PC-3 (cell line): ENCODE results near the gene SERPIND1. TPM values are rescaled to one million over a fixed set of nuclear protein-coding genes. Genes with fewer than 3 reads are reported as not detected.

Experiments
- ATAC-seq: fragments of 200-7000 bp; cut with Tn5 transposase; 2 replicates; pipeline ENCODE4 v1.9.1; 2020; ENCODE audit warnings: mild to moderate bottlenecking, moderate library complexity
- BruUV-seq: library from RNA; stranded (reverse); fragments of 400-500 nt; replicated peaks from 2 replicates; lab custom pipeline; 2021; lab: Mats Ljungman, UMichigan
- CTCF ChIA-PET: fragments of 300-600 bp; sonication (Branson Sonifier 250); formaldehyde crosslinking; loops from one replicate; lab custom pipeline; 2022; ENCODE audit warnings: antibody characterized with exemption; lab: Charles Lee
- POLR2A ChIA-PET: fragments of 300-600 bp; sonication (Branson Sonifier 250); formaldehyde crosslinking; loops from one replicate; lab custom pipeline; 2022; ENCODE audit warnings: antibody characterized with exemption; ENCODE audit not compliant: unreplicated experiment; lab: Charles Lee
- DNase-seq: peaks from one replicate; pipeline ENCODE4 v3.0.0-alpha.2; 2015
- H2AFZ ChIP-seq: fragments of 300-600 bp; sonication (generic); 2 replicates; pipeline ENCODE4 v1.6.0; 2016; ENCODE audit warnings: antibody characterized with exemption, low read length
- H3F3A ChIP-seq: fragments of 300-600 bp; sonication (generic); one replicate; pipeline ENCODE4 v1.6.0; 2017; ENCODE audit warnings: antibody characterized with exemption, low read length, control low read depth, mild to moderate bottlenecking; ENCODE audit not compliant: unreplicated experiment
- H3K27ac ChIP-seq: fragments of 300-600 bp; sonication (generic); 2 replicates; pipeline ENCODE4 v1.5.1; 2016; ENCODE audit warnings: mild to moderate bottlenecking, low read length
- H3K27me3 ChIP-seq: fragments of 300-600 bp; sonication (generic); 2 replicates; pipeline ENCODE4 v1.6.1; 2016; ENCODE audit warnings: low read length, mixed read lengths
- H3K36me3 ChIP-seq: fragments of 300-600 bp; sonication (generic); 2 replicates; pipeline ENCODE4 v1.6.1; 2016; ENCODE audit warnings: low read depth, mixed run types, low read length, mixed read lengths
- H3K4me1 ChIP-seq: fragments of 300-600 bp; sonication (generic); 2 replicates; pipeline ENCODE4 v1.5.1; 2016; ENCODE audit warnings: low read length; ENCODE audit not compliant: insufficient read depth
- H3K4me2 ChIP-seq: fragments of 300-600 bp; sonication (generic); 2 replicates; pipeline ENCODE4 v1.6.0; 2016; ENCODE audit warnings: low read length
- H3K4me3 ChIP-seq: fragments of 300-600 bp; sonication (generic); 2 replicates; pipeline ENCODE4 v1.5.1; 2016; ENCODE audit warnings: mild to moderate bottlenecking, low read length, mixed read lengths
- H3K79me2 ChIP-seq: fragments of 300-600 bp; sonication (generic); 2 replicates; pipeline ENCODE4 v1.6.1; 2017; ENCODE audit warnings: low read length, mixed read lengths
- H3K9ac ChIP-seq: fragments of 300-600 bp; sonication (generic); 2 replicates; pipeline ENCODE4 v1.6.0; 2016; ENCODE audit warnings: mild to moderate bottlenecking, low read length
- H3K9me2 ChIP-seq: fragments of 300-600 bp; sonication (generic); replicated peaks from 2 replicates; pipeline ENCODE4 v1.6.1; 2016; ENCODE audit warnings: mixed run types, low read length, mixed read lengths
- H3K9me3 ChIP-seq: fragments of 300-600 bp; sonication (generic); 2 replicates; pipeline ENCODE4 v1.6.1; 2016; ENCODE audit warnings: low read length, mixed read lengths
- H4K20me1 ChIP-seq: fragments of 300-600 bp; sonication (generic); 2 replicates; pipeline ENCODE4 v1.6.1; 2016; ENCODE audit warnings: low read length, mixed read lengths
- CTCF ChIP-seq: fragments of 300-600 bp; sonication (generic); conservative IDR thresholded peaks from 2 replicates; pipeline ENCODE4 v1.5.1; 2017; ENCODE audit warnings: antibody characterized with exemption, low read depth, mild to moderate bottlenecking, low read length
- EZH2 ChIP-seq: fragments of 300-600 bp; sonication (generic); IDR thresholded peaks from one replicate; pipeline ENCODE4 v1.6.1; 2017; ENCODE audit warnings: antibody characterized with exemption, mild to moderate bottlenecking, low read length; ENCODE audit not compliant: unreplicated experiment
- EZH2phosphoT487 ChIP-seq: fragments of 300-600 bp; sonication (generic); IDR thresholded peaks from 2 replicates; pipeline ENCODE4 v1.6.1; 2018; ENCODE audit warnings: mild to moderate bottlenecking, antibody characterized with exemption, low read length, borderline replicate concordance
- intact Hi-C: fragments of 100-400 bp; cut with micrococcal nuclease; formaldehyde crosslinking; loops from 2 replicates; pipeline ENCODE4 v1.9.0; 2023
- total RNA-seq: library from RNA; depleted of rRNA; stranded (reverse); fragments of >200 nt; gene quantifications from 2 replicates; pipeline ENCODE4 v1.2.3, GENCODE V29; 2014

SERPIND1 gene
- total RNA-seq, 1 experiment from 2014 or later = 2.9 TPM

- ChIA-PET CTCF (interaction anchor here (1.0 kb wide), 1 partner anchor 26 kb away, joined by 3 read pairs; no protein-coding TSS in a partner anchor), POLR2A (no interaction called here)
- Histone ChIP-seq H3F3A (no peaks in the 10 kb centered on the region), H3K27ac (no peak overlapping the region), H3K4me3 (no peak overlapping the region), H2AFZ (no peak overlapping the region), H3K4me1 (peaks cover 12% of the 10 kb centered on the region; the same call in 1 of the 2 replicates), H3K27me3 (no peaks in the 10 kb centered on the region), H3K9me3 (no peaks in the 10 kb centered on the region), H3K79me2 (no peaks in the 10 kb centered on the region), H3K9ac (no peak overlapping the region), H3K9me2 (no peaks in the 10 kb centered on the region), H3K4me2 (no peak overlapping the region), H3K36me3 (no peaks in the 10 kb centered on the region; the same call in 1 of the 2 replicates), H4K20me1 (no peaks in the 10 kb centered on the region)
- intact Hi-C loops = no loop called here
- BruUV-seq = no TSS peak
- no peak for ATAC-seq
- TF ChIP-seq CTCF = no peak
- no peak for TF ChIP-seq EZH2
- TF ChIP-seq EZH2phosphoT487 = no peak
- no peak for DNase-seq
Observed at GRCh38 chr22:20751185-20751851, 22.6 kb upstream of the SERPIND1 start.

GRCh38 chr22:20752104-20752741 is 21.7 kb upstream of the SERPIND1 start:
- no peaks in the 10 kb centered on the region for H3K79me2 ChIP-seq
- peaks cover 12% of the 10 kb centered on the region; the same call in 1 of the 2 replicates for H3K4me1 ChIP-seq
- no peaks in the 10 kb centered on the region for H3K27me3 ChIP-seq
- H3K9me3 ChIP-seq = no peaks in the 10 kb centered on the region
- H3K36me3 ChIP-seq = no peaks in the 10 kb centered on the region; the same call in 1 of the 2 replicates
- H3K4me2 ChIP-seq = no peak overlapping the region
- no peak overlapping the region for H3K4me3 ChIP-seq
- ChIA-PET CTCF (no interaction called here), POLR2A (no interaction called here)
- no peaks in the 10 kb centered on the region for H3K9me2 ChIP-seq
- ATAC-seq (no peak), DNase-seq (no peak)
- no TSS peak for BruUV-seq
- H3K27ac ChIP-seq = no peak overlapping the region
- no peaks in the 10 kb centered on the region for H4K20me1 ChIP-seq
- no peak overlapping the region for H3K9ac ChIP-seq
- intact Hi-C loops = no loop called here
- H2AFZ ChIP-seq = no peak overlapping the region
- no peaks in the 10 kb centered on the region for H3F3A ChIP-seq
- no peak for TF ChIP-seq EZH2phosphoT487
- no peak for TF ChIP-seq EZH2
- TF ChIP-seq CTCF = no peak

- Histone ChIP-seq H3K4me3 (no peak overlapping the region), H3K9me3 (no peaks in the 10 kb centered on the region), H3K4me1 (peaks cover 12% of the 10 kb centered on the region; the same call in 1 of the 2 replicates), H2AFZ (no peak overlapping the region), H3K9ac (no peak overlapping the region), H3K79me2 (no peaks in the 10 kb centered on the region), H4K20me1 (no peaks in the 10 kb centered on the region), H3K27ac (no peak overlapping the region), H3K27me3 (no peaks in the 10 kb centered on the region), H3F3A (no peaks in the 10 kb centered on the region), H3K4me2 (no peak overlapping the region), H3K9me2 (no peaks in the 10 kb centered on the region), H3K36me3 (no peaks in the 10 kb centered on the region; the same call in 1 of the 2 replicates)
- TF ChIP-seq EZH2phosphoT487 (no peak), CTCF (no peak), EZH2 (no peak)
- CTCF ChIA-PET = no interaction called here
- intact Hi-C loops = no loop called here
- ATAC-seq (no peak), DNase-seq (no peak)
- POLR2A ChIA-PET = no interaction called here
- no TSS peak for BruUV-seq
Observed at GRCh38 chr22:20752873-20753272, 21.0 kb upstream of the SERPIND1 start.
